ENCODE results near the gene RNF32.
"Not testable (repeated sequence)": the region's sequence is repeated elsewhere in the genome, so short reads cannot be mapped to it uniquely, and the experiment has no call there.

Gene RNF32

GRCh38 chr7:156691764-156692163, 51.2 kb downstream of the RNF32 start:
- 0 out of 2 replicates have a peak, but pooled peaks cover 5% of the 10 kb centered on the region for H3K9me3 ChIP-seq (ENCODE audit: low read length)
- H3K4me3 ChIP-seq (ENCODE audit: low read depth, low read length, poor library complexity, severe bottlenecking) = no peak overlapping the region
- no peaks in the 10 kb centered on the region for H3K27me3 ChIP-seq (ENCODE audit: insufficient read depth, low read length)
- no peak overlapping the region for H2AFZ ChIP-seq (ENCODE audit: low read length)
- H3K4me1 ChIP-seq (ENCODE audit: insufficient read depth, low read length, severe bottlenecking) = no peaks in the 10 kb centered on the region
- no peak overlapping the region for H3K9ac ChIP-seq (ENCODE audit: low read length)
- no peak overlapping the region for H3K27ac ChIP-seq (ENCODE audit: low read depth, low read length, poor library complexity, severe bottlenecking)
- 0 out of 2 replicates have a peak, but pooled peaks cover 3% of the 10 kb centered on the region for H3F3A ChIP-seq (ENCODE audit: insufficient read depth, low read length)
- H3K9me2 ChIP-seq (ENCODE audit: low read depth, low read length) = no peaks in the 10 kb centered on the region
- H3K36me3 ChIP-seq (ENCODE audit: insufficient read depth, low read length) = peaks cover 8% of the 10 kb centered on the region
- H4K20me1 ChIP-seq (ENCODE audit: insufficient read depth, low read length) = no peaks in the 10 kb centered on the region
- no peak overlapping the region for H3K4me2 ChIP-seq (ENCODE audit: low read length)
- no peak for TF ChIP-seq EZH2 (IDR thresholded peaks at IDR 0.05; ENCODE audit: borderline replicate concordance, low read length)
- no peak for TF ChIP-seq CTCF (IDR thresholded peaks at IDR 0.05; ENCODE audit: low read length)
- no peaks in the 10 kb centered on the region for H3K79me2 ChIP-seq (ENCODE audit: insufficient read depth, low read length)

GRCh38 chr7:156692849-156693248, 52.3 kb downstream of the RNF32 start:
- Histone ChIP-seq H3K9me3 (ENCODE audit: low read length) (0 out of 2 replicates have a peak, but pooled peaks cover 5% of the 10 kb centered on the region), H3K79me2 (ENCODE audit: insufficient read depth, low read length) (no peaks in the 10 kb centered on the region), H3K4me2 (ENCODE audit: low read length) (no peak overlapping the region), H3K4me1 (ENCODE audit: insufficient read depth, low read length, severe bottlenecking) (no peaks in the 10 kb centered on the region), H4K20me1 (ENCODE audit: insufficient read depth, low read length) (no peaks in the 10 kb centered on the region), H2AFZ (ENCODE audit: low read length) (no peak overlapping the region), H3K9ac (ENCODE audit: low read length) (no peak overlapping the region), H3K9me2 (ENCODE audit: low read depth, low read length) (no peaks in the 10 kb centered on the region), H3K36me3 (ENCODE audit: insufficient read depth, low read length) (peaks cover 8% of the 10 kb centered on the region), H3F3A (ENCODE audit: insufficient read depth, low read length) (0 out of 2 replicates have a peak, but pooled peaks cover 3% of the 10 kb centered on the region), H3K4me3 (ENCODE audit: low read depth, low read length, poor library complexity, severe bottlenecking) (no peak overlapping the region), H3K27ac (ENCODE audit: low read depth, low read length, poor library complexity, severe bottlenecking) (no peak overlapping the region), H3K27me3 (ENCODE audit: insufficient read depth, low read length) (no peaks in the 10 kb centered on the region)
- TF ChIP-seq CTCF (IDR thresholded peaks at IDR 0.05; ENCODE audit: low read length) (no peak), EZH2 (IDR thresholded peaks at IDR 0.05; ENCODE audit: borderline replicate concordance, low read length) (no peak)

GRCh38 chr7:156693627-156694026, 53.1 kb downstream of the RNF32 start:
- H2AFZ ChIP-seq (ENCODE audit: low read length) = no peak overlapping the region
- no peak overlapping the region for H3K9ac ChIP-seq (ENCODE audit: low read length)
- peaks cover 6% of the 10 kb centered on the region; the same call in 1 of the 2 replicates for H3K9me3 ChIP-seq (ENCODE audit: low read length)
- H3K4me3 ChIP-seq (ENCODE audit: low read depth, low read length, poor library complexity, severe bottlenecking) = no peak overlapping the region
- H3K27me3 ChIP-seq (ENCODE audit: insufficient read depth, low read length) = no peaks in the 10 kb centered on the region
- no peaks in the 10 kb centered on the region for H4K20me1 ChIP-seq (ENCODE audit: insufficient read depth, low read length)
- H3K27ac ChIP-seq (ENCODE audit: low read depth, low read length, poor library complexity, severe bottlenecking) = no peak overlapping the region
- H3K9me2 ChIP-seq (ENCODE audit: low read depth, low read length) = no peaks in the 10 kb centered on the region
- TF ChIP-seq CTCF (IDR thresholded peaks at IDR 0.05; ENCODE audit: low read length) = no peak
- TF ChIP-seq EZH2 (IDR thresholded peaks at IDR 0.05; ENCODE audit: borderline replicate concordance, low read length) = no peak
- H3K4me2 ChIP-seq (ENCODE audit: low read length) = no peak overlapping the region
- H3K4me1 ChIP-seq (ENCODE audit: insufficient read depth, low read length, severe bottlenecking) = no peaks in the 10 kb centered on the region
- no peaks in the 10 kb centered on the region for H3K79me2 ChIP-seq (ENCODE audit: insufficient read depth, low read length)
- H3F3A ChIP-seq (ENCODE audit: insufficient read depth, low read length) = 0 out of 2 replicates have a peak, but pooled peaks cover 3% of the 10 kb centered on the region
- peaks cover 8% of the 10 kb centered on the region for H3K36me3 ChIP-seq (ENCODE audit: insufficient read depth, low read length)

- Histone ChIP-seq H3K9me3 (ENCODE audit: low read length) (peaks cover 16% of the 10 kb centered on the region), H3K36me3 (ENCODE audit: insufficient read depth, low read length) (peaks cover 24% of the 10 kb centered on the region)
- H3K9ac ChIP-seq (ENCODE audit: low read length); H3K27me3 ChIP-seq (ENCODE audit: insufficient read depth, low read length); H2AFZ ChIP-seq (ENCODE audit: low read length); H3K9me2 ChIP-seq (ENCODE audit: low read depth, low read length); H3F3A ChIP-seq (ENCODE audit: insufficient read depth, low read length); H3K4me3 ChIP-seq (ENCODE audit: low read depth, low read length, poor library complexity, severe bottlenecking); H3K27ac ChIP-seq (ENCODE audit: low read depth, low read length, poor library complexity, severe bottlenecking); H3K4me1 ChIP-seq (ENCODE audit: insufficient read depth, low read length, severe bottlenecking); H3K79me2 ChIP-seq (ENCODE audit: insufficient read depth, low read length); H4K20me1 ChIP-seq (ENCODE audit: insufficient read depth, low read length); H3K4me2 ChIP-seq (ENCODE audit: low read length): not testable (repeated sequence)
Measured at GRCh38 chr7:156697283-156697682, 56.7 kb downstream of the RNF32 start.

GRCh38 chr7:156698512-156698911, 57.9 kb downstream of the RNF32 start:
- Histone ChIP-seq H3K9me3 (ENCODE audit: low read length) (peaks cover 13% of the 10 kb centered on the region), H3K36me3 (ENCODE audit: insufficient read depth, low read length) (peaks cover 28% of the 10 kb centered on the region)
- not testable (repeated sequence) for H3K4me2 ChIP-seq (ENCODE audit: low read length); H2AFZ ChIP-seq (ENCODE audit: low read length); H3K79me2 ChIP-seq (ENCODE audit: insufficient read depth, low read length); H4K20me1 ChIP-seq (ENCODE audit: insufficient read depth, low read length); H3K9ac ChIP-seq (ENCODE audit: low read length); H3F3A ChIP-seq (ENCODE audit: insufficient read depth, low read length); H3K4me1 ChIP-seq (ENCODE audit: insufficient read depth, low read length, severe bottlenecking); H3K27me3 ChIP-seq (ENCODE audit: insufficient read depth, low read length); H3K4me3 ChIP-seq (ENCODE audit: low read depth, low read length, poor library complexity, severe bottlenecking); H3K27ac ChIP-seq (ENCODE audit: low read depth, low read length, poor library complexity, severe bottlenecking); H3K9me2 ChIP-seq (ENCODE audit: low read depth, low read length)
